Renal pelvis (tissue), 12 donors: ENCODE data around the gene OR5K2. TPM values are rescaled to one million over a fixed set of nuclear protein-coding genes. Genes with fewer than 3 reads are reported as not detected.

Experiments
- DNase-seq: peaks from one replicate; pipeline ENCODE4 v3.0.0-alpha.2; 2013
- long read RNA-seq, 16 experiments: transcript quantifications; one replicate each; lab custom pipeline, GENCODE V29; 2026
- polyA plus RNA-seq, 3 donors: library from polyadenylated mRNA; unstranded; fragments of 120-200 nt; gene quantifications; one replicate each; pipeline ENCODE4 v1.2.1, GENCODE V29; 2013; ENCODE audit not compliant: insufficient read length in 3 of 3

Gene OR5K2
- under 1 TPM; 0.14 to 0.81 (median 0.41) TPM for polyA plus RNA-seq
- long read RNA-seq, donor 1: 0 reads
- long read RNA-seq, donor 2: 0 reads
- long read RNA-seq, donor 3: 0 reads
- long read RNA-seq, donor 4: 0 reads
- long read RNA-seq, donor 5: 0 reads
- long read RNA-seq, donor 6: 0 reads
- long read RNA-seq, donor 7: 0 reads
- long read RNA-seq, donor 8: 0 reads
- long read RNA-seq, donor 9: 0 reads
- long read RNA-seq, donor 10, partial matches to known transcripts: 0 of 2 reads
- long read RNA-seq, donor 10, other reads (novel, unspliced or antisense): 0 of 2 reads
- long read RNA-seq, donor 11: 0 reads
- long read RNA-seq, donor 12: 0 reads
- long read RNA-seq, donor 13: 0 reads
- long read RNA-seq, donor 14: 0 reads
- long read RNA-seq, donor 15, partial matches to known transcripts: 128 of 129 reads
- long read RNA-seq, donor 15, other reads (novel, unspliced or antisense): 0 of 129 reads
- long read RNA-seq, donor 16, partial matches to known transcripts: 0 of 1 reads
- long read RNA-seq, donor 16, other reads (novel, unspliced or antisense): 0 of 1 reads

GRCh38 chr3:98497381-98497780, at the start of gene OR5K2:
TSS of gene OR5K2 (plus strand) at chr3:98497681. CDS start at chr3:98497681, 0 bp downstream.
- DNase-seq: no peak

- DNase-seq: no peak
Measured at GRCh38 chr3:98449606-98450193, 47.8 kb upstream of the OR5K2 start.

GRCh38 chr3:98450372-98450771, 47.1 kb upstream of the OR5K2 start:
- DNase-seq: no peak

- no peak for DNase-seq
Measured at GRCh38 chr3:98453827-98454226, 43.7 kb upstream of the OR5K2 start.

GRCh38 chr3:98454929-98455328, 42.6 kb upstream of the OR5K2 start:
- no peak for DNase-seq

- DNase-seq: no peak
Measured at GRCh38 chr3:98457543-98457942, 39.9 kb upstream of the OR5K2 start.

- DNase-seq: no peak
Measured at GRCh38 chr3:98460220-98460619, 37.3 kb upstream of the OR5K2 start.

- DNase-seq: no peak
Measured at GRCh38 chr3:98462901-98463300, 34.6 kb upstream of the OR5K2 start, which contains the start of gene OR5K1. TSS of gene OR5K1 (plus strand) at chr3:98463201. CDS start at chr3:98469577, 6,376 bp downstream.

GRCh38 chr3:98482717-98483482, 14.6 kb upstream of the OR5K2 start:
- DNase-seq: no peak

- DNase-seq: no peak
Measured at GRCh38 chr3:98483626-98484025, 13.9 kb upstream of the OR5K2 start.

- DNase-seq: no peak
Measured at GRCh38 chr3:98500019-98500418, 2.5 kb downstream of the OR5K2 start.

- no peak for DNase-seq
Measured at GRCh38 chr3:98501270-98501669, 3.8 kb downstream of the OR5K2 start.

GRCh38 chr3:98501863-98502576, 4.5 kb downstream of the OR5K2 start:
- no peak for DNase-seq

- DNase-seq: no peak
Measured at GRCh38 chr3:98504539-98504938, 7.1 kb downstream of the OR5K2 start.

- DNase-seq: no peak
Measured at GRCh38 chr3:98508582-98508981, 11.1 kb downstream of the OR5K2 start.

GRCh38 chr3:98512576-98512975, 15.1 kb downstream of the OR5K2 start:
- DNase-seq: no peak

- no peak for DNase-seq
Measured at GRCh38 chr3:98513091-98513511, 15.6 kb downstream of the OR5K2 start.

GRCh38 chr3:98513736-98514135, 16.3 kb downstream of the OR5K2 start:
- no peak for DNase-seq

GRCh38 chr3:98514948-98515347, 17.5 kb downstream of the OR5K2 start:
- DNase-seq: no peak

- DNase-seq: no peak
Measured at GRCh38 chr3:98518816-98519215, 21.3 kb downstream of the OR5K2 start.

GRCh38 chr3:98519351-98519750, 21.9 kb downstream of the OR5K2 start:
- DNase-seq: no peak
